Panc1 (cell line): ENCODE data around the gene KIAA0586. TPM values are rescaled to one million over a fixed set of nuclear protein-coding genes. Genes with fewer than 3 reads are reported as not detected.

Source experiments
- ATAC-seq: fragments of 200-7000 bp; cut with Tn5 transposase; 2 replicates; pipeline ENCODE4 v1.9.1; 2020; ENCODE audit warnings: mild to moderate bottlenecking, moderate library complexity
- BruUV-seq: library from RNA; stranded (reverse); fragments of 400-500 nt; replicated peaks from 2 replicates; lab custom pipeline; 2021; lab: Mats Ljungman, UMichigan
- CTCF ChIA-PET: fragments of 300-600 bp; sonication (Branson Sonifier 250); formaldehyde crosslinking; loops from one replicate; lab custom pipeline; 2022; ENCODE audit warnings: antibody characterized with exemption; lab: Charles Lee
- POLR2A ChIA-PET: fragments of 300-600 bp; sonication (Branson Sonifier 250); formaldehyde crosslinking; loops from one replicate; lab custom pipeline; 2022; ENCODE audit warnings: antibody characterized with exemption; lab: Charles Lee
- DNase-seq: peaks from one replicate; pipeline ENCODE4 v3.0.0-alpha.2; 2010; ENCODE audit warnings: low read depth, low spot score
- H3K27ac ChIP-seq: 2 replicates; pipeline ENCODE4 v1.5.1; 2011; ENCODE audit warnings: mild to moderate bottlenecking, low read length, inconsistent platforms
- H3K27me3 ChIP-seq: fragments of 200-500 bp; sonication (Bioruptor generic); 2 replicates; pipeline ENCODE4 v1.6.0; 2014; ENCODE audit warnings: low read length, inconsistent platforms; ENCODE audit not compliant: control insufficient read depth, insufficient read depth
- H3K36me3 ChIP-seq: fragments of 200-500 bp; sonication (Bioruptor generic); 2 replicates; pipeline ENCODE4 v1.5.1; 2014; ENCODE audit warnings: inconsistent platforms, mild to moderate bottlenecking, low read length, moderate library complexity; ENCODE audit not compliant: control insufficient read depth, insufficient read depth
- H3K4me1 ChIP-seq: 2 replicates; pipeline ENCODE4 v1.5.1; 2011; ENCODE audit warnings: inconsistent platforms, mild to moderate bottlenecking, low read length, moderate library complexity; ENCODE audit not compliant: control insufficient read depth, insufficient read depth
- H3K4me3 ChIP-seq, 2 experiments: 2 replicates each; pipeline ENCODE4 v1.5.1; 2011 to 2012; ENCODE audit warnings: low read depth in 2 of 2, low read length in 2 of 2, mild to moderate bottlenecking in 2 of 2, inconsistent platforms in 1 of 2, moderate library complexity in 1 of 2
- H3K9me3 ChIP-seq: fragments of 200-500 bp; sonication (Bioruptor generic); 2 replicates; pipeline ENCODE4 v1.5.1; 2014; ENCODE audit warnings: low read depth, mild to moderate bottlenecking, inconsistent platforms, low read length, moderate library complexity; ENCODE audit not compliant: control insufficient read depth, insufficient read depth
- CTCF ChIP-seq: fragments of 450-650 bp; IDR thresholded peaks from 2 replicates; pipeline ENCODE4 v1.5.1; 2017; ENCODE audit warnings: mild to moderate bottlenecking
- POLR2AphosphoS5 ChIP-seq: IDR thresholded peaks from 2 replicates; pipeline ENCODE4 v1.6.1; 2012; ENCODE audit warnings: mild to moderate bottlenecking, low read depth, low read length, moderate library complexity
- REST ChIP-seq, 2 experiments: IDR thresholded peaks; 2 replicates each; pipeline ENCODE4 v1.6.1; 2011 to 2012; ENCODE audit warnings: low read depth in 2 of 2, control low read depth in 1 of 2, low read length in 1 of 2, mild to moderate bottlenecking in 1 of 2, moderate library complexity in 1 of 2; ENCODE audit not compliant: insufficient read depth in 1 of 2
- SIN3A ChIP-seq: IDR thresholded peaks from 2 replicates; pipeline ENCODE4 v1.6.1; 2012; ENCODE audit warnings: low read depth, mild to moderate bottlenecking, low read length, moderate library complexity, borderline replicate concordance; ENCODE audit not compliant: insufficient read depth
- TCF7L2 ChIP-seq: IDR thresholded peaks from 2 replicates; pipeline ENCODE4 v1.6.1; 2011; ENCODE audit warnings: mild to moderate bottlenecking, low read depth, low read length, inconsistent platforms
- in situ Hi-C: cut with HindIII; loops from 2 replicates; pipeline ENCODE4 v1.10.0; 2016; ENCODE audit warnings: low sequenced_read_pairs, low pct_unique_long_range_greater_than_20kb
- intact Hi-C: fragments of 100-400 bp; cut with micrococcal nuclease; formaldehyde crosslinking; loops from one replicate; pipeline ENCODE4 v1.10.0; 2022; ENCODE audit not compliant: unreplicated experiment
- total RNA-seq: library from RNA; stranded (reverse); gene quantifications from one replicate; pipeline ENCODE4 v1.2.1, GENCODE V29; 2021; ENCODE audit not compliant: unreplicated experiment

The KIAA0586 gene
- total RNA-seq, 1 experiment from 2014 or later, result 14.7 TPM

- no TSS peak for BruUV-seq
- ChIA-PET CTCF (no interaction called here), POLR2A (no interaction called here)
- Histone ChIP-seq H3K27ac (no peak overlapping the region), H3K4me1 (no peaks in the 10 kb centered on the region), H3K4me3 (no peak overlapping the region), H3K27me3 (no peaks in the 10 kb centered on the region), H3K36me3 (no peaks in the 10 kb centered on the region), H3K9me3 (no peaks in the 10 kb centered on the region)
- no peak for ATAC-seq
- TF ChIP-seq CTCF (no peak), TCF7L2 (no peak), POLR2AphosphoS5 (no peak), SIN3A (no peak), REST (IDR thresholded peaks at IDR 0.05; ENCODE audit: insufficient read depth in 1 of 2, low read depth in 2 of 2, low read length in 1 of 2) (no peak)
- DNase-seq, result no peak
- intact Hi-C loops, result no loop called here
- in situ Hi-C loops, result no loop called here
Observed at GRCh38 chr14:58549105-58549757, 121.7 kb downstream of the KIAA0586 start.

- no TSS peak for BruUV-seq
- ChIA-PET CTCF (no interaction called here), POLR2A (no interaction called here)
- Histone ChIP-seq H3K4me3 (no peak overlapping the region), H3K4me1 (no peaks in the 10 kb centered on the region), H3K9me3 (no peaks in the 10 kb centered on the region), H3K27ac (no peak overlapping the region), H3K27me3 (no peaks in the 10 kb centered on the region), H3K36me3 (no peaks in the 10 kb centered on the region)
- DNase-seq, result no peak
- TF ChIP-seq POLR2AphosphoS5, result no peak
- TF ChIP-seq TCF7L2, result no peak
- TF ChIP-seq SIN3A, result no peak
- no peak for TF ChIP-seq REST (IDR thresholded peaks at IDR 0.05; ENCODE audit: insufficient read depth in 1 of 2, low read depth in 2 of 2, low read length in 1 of 2)
- intact Hi-C loops, result no loop called here
- in situ Hi-C loops, result no loop called here
- ATAC-seq, result no peak
Observed at GRCh38 chr14:58553959-58554358, 126.4 kb downstream of the KIAA0586 start.
